Esophagus squamous epithelium (tissue), 5 donors: ENCODE measurements around the gene CD109. TPM values are rescaled to one million over a fixed set of nuclear protein-coding genes. Genes with fewer than 3 reads are reported as not detected.

ENCODE experiments used
- DNase-seq: peaks from one replicate; lab custom pipeline; 2025; lab: John Stamatoyannopoulos, UW
- H3K27ac ChIP-seq, 4 donors: fragments of 200-600 bp; sonication (generic); one replicate each; pipeline ENCODE4 v1.5.1; 2016 to 2019; ENCODE audit warnings: mild to moderate bottlenecking in 1 of 4
- H3K27me3 ChIP-seq, 4 donors: fragments of 200-600 bp; sonication (generic); 1 replicate in 3 of 4; 2 replicates in 1 of 4; pipeline versions ENCODE4 v1.5.1 to v1.6.0; 2017 to 2021; ENCODE audit warnings: antibody characterized with exemption in 1 of 4
- H3K36me3 ChIP-seq, 3 donors: fragments of 200-600 bp; sonication (generic); one replicate each; pipeline ENCODE4 v1.5.1; 2016 to 2019
- H3K4me1 ChIP-seq, 3 donors: fragments of 200-600 bp; sonication (generic); one replicate each; pipeline ENCODE4 v1.5.1; 2017 to 2019
- H3K4me3 ChIP-seq, 4 donors: fragments of 200-600 bp; sonication (generic); 1 replicate in 3 of 4; 2 replicates in 1 of 4; pipeline ENCODE4 v1.5.1; 2016 to 2019; ENCODE audit warnings: mild to moderate bottlenecking in 2 of 4, moderate library complexity in 1 of 4
- H3K9me3 ChIP-seq, 3 donors: fragments of 200-600 bp; sonication (generic); one replicate each; pipeline ENCODE4 v1.5.1; 2016 to 2019
- CTCF ChIP-seq, 6 experiments: fragments of 450-650 bp in 4 of 6; fragments of 200-600 bp in 2 of 6; sonication (generic) in 2 of 6; IDR thresholded peaks; one replicate each; pipeline ENCODE4 v1.5.1; 2016 to 2019; ENCODE audit warnings: antibody characterized with exemption in 6 of 6, mild to moderate bottlenecking in 4 of 6, moderate library complexity in 4 of 6
- POLR2A ChIP-seq, 4 donors: fragments of 450-650 bp; IDR thresholded peaks; one replicate each; pipeline ENCODE4 v1.6.1; 2017; ENCODE audit warnings: antibody characterized with exemption in 4 of 4, mild to moderate bottlenecking in 4 of 4, moderate library complexity in 3 of 4
- WGBS, 2 donors: methylation state at CpG; one replicate each; pipeline ENCODE4 v1.1.5; 2018; 5-methylcytosine and 5-hydroxymethylcytosine counted together
- intact Hi-C: fragments of 100-400 bp; cut with DNase I; formaldehyde crosslinking; loops from one replicate; pipeline ENCODE4 v1.15.0; 2022
- total RNA-seq, 4 donors: library from RNA; depleted of rRNA; stranded (reverse); fragments of >200 nt; gene quantifications; one replicate each; pipeline ENCODE4 v1.1.0, GENCODE V29; 2016
- donor health status: DM: yes; HTN: yes; CAD: no.

CD109 gene
- total RNA-seq, 4 donors from 2014 or later, result 27.0 to 57.9 (median 41.3) TPM

- Histone ChIP-seq H3K27me3 (no peaks in the 10 kb centered on the region), H3K27ac (no peak overlapping the region), H3K9me3 (no peaks in the 10 kb centered on the region), H3K4me1 (peaks cover 0 to 5% (median 2%) of the 10 kb centered on the region in 3 donors), H3K36me3 (no peaks in the 10 kb centered on the region), H3K4me3 (peak overlapping the region in 1 of 4 donors; percentile 33)
- WGBS, 2 donors, result 9 to 11% methylated on average over 5 of the region's 5 CpGs
- intact Hi-C loops, result no loop called here
- DNase-seq, result no peak
- TF ChIP-seq POLR2A (IDR thresholded peaks at IDR 0.05) (no peak), CTCF (IDR thresholded peaks at IDR 0.05) (peak; percentile 38 to 80 (median 72))
Observed at GRCh38 chr6:73854998-73855718, 159.2 kb downstream of the CD109 start.

GRCh38 chr6:73857341-73857890 is 161.4 kb downstream of the CD109 start:
- WGBS, 2 donors, result 46 to 70% methylated on average over 3 of the region's 3 CpGs
- Histone ChIP-seq H3K9me3 (no peaks in the 10 kb centered on the region), H3K36me3 (no peaks in the 10 kb centered on the region), H3K27me3 (no peaks in the 10 kb centered on the region), H3K4me3 (no peak overlapping the region), H3K27ac (no peak overlapping the region), H3K4me1 (peaks cover 0 to 5% (median 2%) of the 10 kb centered on the region in 3 donors)
- intact Hi-C loops, result no loop called here
- no peak for DNase-seq
- TF ChIP-seq CTCF (IDR thresholded peaks at IDR 0.05), result no peak
- TF ChIP-seq POLR2A (IDR thresholded peaks at IDR 0.05), result no peak

- H3K4me1 ChIP-seq, result peaks cover 0 to 5% (median 2%) of the 10 kb centered on the region in 3 donors
- intact Hi-C loops, result no loop called here
- no peaks in the 10 kb centered on the region for H3K27me3 ChIP-seq
- DNase-seq, result no peak
- H3K4me3 ChIP-seq, result no peak overlapping the region
- WGBS, 2 donors, result 77 to 80% methylated on average over 1 of the region's 1 CpG
- TF ChIP-seq CTCF (IDR thresholded peaks at IDR 0.05) (no peak), POLR2A (IDR thresholded peaks at IDR 0.05) (no peak)
- H3K27ac ChIP-seq, result no peak overlapping the region
- no peaks in the 10 kb centered on the region for H3K36me3 ChIP-seq
- no peaks in the 10 kb centered on the region for H3K9me3 ChIP-seq
Observed at GRCh38 chr6:73858376-73858775, 162.4 kb downstream of the CD109 start.

GRCh38 chr6:73860303-73860702 is 164.3 kb downstream of the CD109 start:
- no peak for DNase-seq
- 78 to 88% methylated on average over 1 of the region's 1 CpG for WGBS, 2 donors
- no peaks in the 10 kb centered on the region for H3K36me3 ChIP-seq
- H3K4me3 ChIP-seq, result no peak overlapping the region
- H3K4me1 ChIP-seq, result peaks cover 0 to 2% (median 2%) of the 10 kb centered on the region in 3 donors
- H3K27me3 ChIP-seq, result no peaks in the 10 kb centered on the region
- H3K27ac ChIP-seq, result no peak overlapping the region
- no peak for TF ChIP-seq POLR2A (IDR thresholded peaks at IDR 0.05)
- TF ChIP-seq CTCF (IDR thresholded peaks at IDR 0.05), result no peak
- intact Hi-C loops, result no loop called here
- H3K9me3 ChIP-seq, result no peaks in the 10 kb centered on the region

GRCh38 chr6:73866305-73866704 is 170.3 kb downstream of the CD109 start:
- Histone ChIP-seq H3K27me3 (no peaks in the 10 kb centered on the region), H3K9me3 (no peaks in the 10 kb centered on the region), H3K36me3 (no peaks in the 10 kb centered on the region), H3K27ac (no peak overlapping the region), H3K4me3 (no peak overlapping the region), H3K4me1 (no peaks in the 10 kb centered on the region)
- no peak for DNase-seq
- no peak for TF ChIP-seq CTCF (IDR thresholded peaks at IDR 0.05)
- no peak for TF ChIP-seq POLR2A (IDR thresholded peaks at IDR 0.05)
- intact Hi-C loops, result no loop called here
